Panc1 (cell line): ENCODE results near the gene HAUS1. TPM values are rescaled to one million over a fixed set of nuclear protein-coding genes. Genes with fewer than 3 reads are reported as not detected.

Experiments
- ATAC-seq: fragments of 200-7000 bp; cut with Tn5 transposase; 2 replicates; pipeline ENCODE4 v1.9.1; 2020; ENCODE audit warnings: mild to moderate bottlenecking, moderate library complexity
- BruUV-seq: library from RNA; stranded (reverse); fragments of 400-500 nt; replicated peaks from 2 replicates; lab custom pipeline; 2021; lab: Mats Ljungman, UMichigan
- CTCF ChIA-PET: fragments of 300-600 bp; sonication (Branson Sonifier 250); formaldehyde crosslinking; loops from one replicate; lab custom pipeline; 2022; ENCODE audit warnings: antibody characterized with exemption; lab: Charles Lee
- POLR2A ChIA-PET: fragments of 300-600 bp; sonication (Branson Sonifier 250); formaldehyde crosslinking; loops from one replicate; lab custom pipeline; 2022; ENCODE audit warnings: antibody characterized with exemption; lab: Charles Lee
- DNase-seq: peaks from one replicate; pipeline ENCODE4 v3.0.0-alpha.2; 2010; ENCODE audit warnings: low read depth, low spot score
- H3K27ac ChIP-seq: 2 replicates; pipeline ENCODE4 v1.5.1; 2011; ENCODE audit warnings: mild to moderate bottlenecking, low read length, inconsistent platforms
- H3K27me3 ChIP-seq: fragments of 200-500 bp; sonication (Bioruptor generic); 2 replicates; pipeline ENCODE4 v1.6.0; 2014; ENCODE audit warnings: low read length, inconsistent platforms; ENCODE audit not compliant: control insufficient read depth, insufficient read depth
- H3K36me3 ChIP-seq: fragments of 200-500 bp; sonication (Bioruptor generic); 2 replicates; pipeline ENCODE4 v1.5.1; 2014; ENCODE audit warnings: inconsistent platforms, mild to moderate bottlenecking, low read length, moderate library complexity; ENCODE audit not compliant: control insufficient read depth, insufficient read depth
- H3K4me1 ChIP-seq: 2 replicates; pipeline ENCODE4 v1.5.1; 2011; ENCODE audit warnings: inconsistent platforms, mild to moderate bottlenecking, low read length, moderate library complexity; ENCODE audit not compliant: control insufficient read depth, insufficient read depth
- H3K4me3 ChIP-seq, 2 experiments: 2 replicates each; pipeline ENCODE4 v1.5.1; 2011 to 2012; ENCODE audit warnings: low read depth in 2 of 2, low read length in 2 of 2, mild to moderate bottlenecking in 2 of 2, inconsistent platforms in 1 of 2, moderate library complexity in 1 of 2
- H3K9me3 ChIP-seq: fragments of 200-500 bp; sonication (Bioruptor generic); 2 replicates; pipeline ENCODE4 v1.5.1; 2014; ENCODE audit warnings: low read depth, mild to moderate bottlenecking, inconsistent platforms, low read length, moderate library complexity; ENCODE audit not compliant: control insufficient read depth, insufficient read depth
- CTCF ChIP-seq: fragments of 450-650 bp; IDR thresholded peaks from 2 replicates; pipeline ENCODE4 v1.5.1; 2017; ENCODE audit warnings: mild to moderate bottlenecking
- POLR2AphosphoS5 ChIP-seq: IDR thresholded peaks from 2 replicates; pipeline ENCODE4 v1.6.1; 2012; ENCODE audit warnings: mild to moderate bottlenecking, low read depth, low read length, moderate library complexity
- REST ChIP-seq, 2 experiments: IDR thresholded peaks; 2 replicates each; pipeline ENCODE4 v1.6.1; 2011 to 2012; ENCODE audit warnings: low read depth in 2 of 2, control low read depth in 1 of 2, low read length in 1 of 2, mild to moderate bottlenecking in 1 of 2, moderate library complexity in 1 of 2; ENCODE audit not compliant: insufficient read depth in 1 of 2
- SIN3A ChIP-seq: IDR thresholded peaks from 2 replicates; pipeline ENCODE4 v1.6.1; 2012; ENCODE audit warnings: low read depth, mild to moderate bottlenecking, low read length, moderate library complexity, borderline replicate concordance; ENCODE audit not compliant: insufficient read depth
- TCF7L2 ChIP-seq: IDR thresholded peaks from 2 replicates; pipeline ENCODE4 v1.6.1; 2011; ENCODE audit warnings: mild to moderate bottlenecking, low read depth, low read length, inconsistent platforms
- in situ Hi-C: cut with HindIII; loops from 2 replicates; pipeline ENCODE4 v1.10.0; 2016; ENCODE audit warnings: low sequenced_read_pairs, low pct_unique_long_range_greater_than_20kb
- intact Hi-C: fragments of 100-400 bp; cut with micrococcal nuclease; formaldehyde crosslinking; loops from one replicate; pipeline ENCODE4 v1.10.0; 2022; ENCODE audit not compliant: unreplicated experiment
- total RNA-seq: library from RNA; stranded (reverse); gene quantifications from one replicate; pipeline ENCODE4 v1.2.1, GENCODE V29; 2021; ENCODE audit not compliant: unreplicated experiment

HAUS1 gene
- total RNA-seq, 1 experiment from 2014 or later, result 28.4 TPM

- intact Hi-C loops, result no loop called here
- ChIA-PET POLR2A (interaction anchor here (0.7 kb wide), 1 partner anchor 29 kb away, joined by 3 read pairs; no protein-coding TSS in a partner anchor), CTCF (no interaction called here)
Observed at GRCh38 chr18:46169464-46169941, 65.3 kb downstream of the HAUS1 start.

GRCh38 chr18:46171331-46171730, 67.1 kb downstream of the HAUS1 start:
- no peak for DNase-seq
- Histone ChIP-seq H3K4me1 (peaks cover 8% of the 10 kb centered on the region; the same call in 1 of the 2 replicates), H3K36me3 (no peaks in the 10 kb centered on the region), H3K9me3 (no peaks in the 10 kb centered on the region), H3K27me3 (no peaks in the 10 kb centered on the region), H3K4me3 (no peak overlapping the region), H3K27ac (no peak overlapping the region)
- ChIA-PET CTCF (no interaction called here), POLR2A (no interaction called here)
- in situ Hi-C loops, result no loop called here
- ATAC-seq, result no peak
- TF ChIP-seq POLR2AphosphoS5 (no peak), TCF7L2 (no peak), REST (IDR thresholded peaks at IDR 0.05; ENCODE audit: insufficient read depth in 1 of 2, low read depth in 2 of 2, low read length in 1 of 2) (no peak), CTCF (no peak), SIN3A (no peak)
- BruUV-seq, result no TSS peak
- intact Hi-C loops, result loop anchor here (5.0 kb wide), 1 partner anchor 46 kb away; no protein-coding TSS in a partner anchor

More at GRCh38 chr18:46169464-46169941, 65.3 kb downstream of the HAUS1 start:
- in situ Hi-C loops, result no loop called here
- Histone ChIP-seq H3K4me3 (no peak overlapping the region), H3K27ac (no peak overlapping the region), H3K36me3 (no peaks in the 10 kb centered on the region), H3K27me3 (no peaks in the 10 kb centered on the region), H3K9me3 (no peaks in the 10 kb centered on the region), H3K4me1 (peaks cover 8% of the 10 kb centered on the region; the same call in 1 of the 2 replicates)
- no peak for TF ChIP-seq CTCF
- no peak for TF ChIP-seq TCF7L2
- no peak for TF ChIP-seq SIN3A
- no peak for TF ChIP-seq POLR2AphosphoS5
- TF ChIP-seq REST (IDR thresholded peaks at IDR 0.05; ENCODE audit: insufficient read depth in 1 of 2, low read depth in 2 of 2, low read length in 1 of 2), result no peak
- ATAC-seq (no peak), DNase-seq (no peak)
- BruUV-seq, result no TSS peak
